ENCODE measurements around the gene PUDP.

GRCh38 chrX:7059859-7060258 is 88.1 kb downstream of the PUDP start:
- TF ChIP-seq CTCF (IDR thresholded peaks at IDR 0.05) (no peak), POLR2A (IDR thresholded peaks at IDR 0.05) (no peak), POLR2AphosphoS5 (IDR thresholded peaks at IDR 0.05) (no peak)
